IPS DF 4.7 (cell line): ENCODE measurements around the gene TTC28.

Source experiments
- DNase-seq: peaks from one replicate; pipeline ENCODE4 v3.0.0-alpha.2; 2013; ENCODE audit warnings: low spot score; ENCODE audit errors: extremely low read depth

Gene TTC28

DNA sequence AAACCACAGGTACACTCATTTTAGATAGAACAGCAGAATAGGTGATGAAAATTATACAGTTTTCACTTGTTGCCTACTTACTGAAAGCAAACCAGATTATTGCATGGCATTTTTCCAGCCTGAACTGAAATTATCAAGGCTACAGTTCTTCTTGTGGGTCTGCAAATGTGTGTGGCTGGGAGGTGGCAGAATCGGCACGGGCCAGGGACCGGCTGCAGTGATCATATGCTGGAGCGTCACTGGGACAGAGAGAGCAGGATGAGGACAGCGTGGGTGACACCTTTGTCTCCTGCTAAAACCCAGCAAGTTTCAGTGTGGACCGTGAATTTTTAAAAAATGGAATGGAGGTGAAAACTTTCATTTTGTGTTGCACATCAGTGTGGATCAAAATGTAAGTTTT, 701.3 kb downstream of the TTC28 start:
- no peak for DNase-seq

DNA sequence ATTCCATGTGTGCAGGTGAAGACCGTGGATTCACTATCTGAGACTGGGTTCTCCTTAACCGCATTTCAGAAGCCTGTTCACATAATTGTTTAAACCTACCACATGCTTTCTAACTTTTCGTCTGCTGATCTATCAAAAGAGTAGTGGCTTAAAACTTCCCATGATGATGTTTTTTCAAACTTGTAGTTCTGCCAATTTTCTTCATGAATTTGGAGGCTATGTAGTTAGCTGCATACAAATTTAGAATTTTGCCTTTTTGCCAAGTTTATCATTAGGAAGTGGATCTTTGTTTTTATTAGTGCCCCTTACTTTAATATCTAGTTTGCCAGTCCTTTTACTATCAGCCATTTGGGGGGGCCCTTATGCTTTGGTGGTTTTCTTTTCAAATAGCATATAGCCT, 703.1 kb downstream of the TTC28 start:
- no peak for DNase-seq

DNA sequence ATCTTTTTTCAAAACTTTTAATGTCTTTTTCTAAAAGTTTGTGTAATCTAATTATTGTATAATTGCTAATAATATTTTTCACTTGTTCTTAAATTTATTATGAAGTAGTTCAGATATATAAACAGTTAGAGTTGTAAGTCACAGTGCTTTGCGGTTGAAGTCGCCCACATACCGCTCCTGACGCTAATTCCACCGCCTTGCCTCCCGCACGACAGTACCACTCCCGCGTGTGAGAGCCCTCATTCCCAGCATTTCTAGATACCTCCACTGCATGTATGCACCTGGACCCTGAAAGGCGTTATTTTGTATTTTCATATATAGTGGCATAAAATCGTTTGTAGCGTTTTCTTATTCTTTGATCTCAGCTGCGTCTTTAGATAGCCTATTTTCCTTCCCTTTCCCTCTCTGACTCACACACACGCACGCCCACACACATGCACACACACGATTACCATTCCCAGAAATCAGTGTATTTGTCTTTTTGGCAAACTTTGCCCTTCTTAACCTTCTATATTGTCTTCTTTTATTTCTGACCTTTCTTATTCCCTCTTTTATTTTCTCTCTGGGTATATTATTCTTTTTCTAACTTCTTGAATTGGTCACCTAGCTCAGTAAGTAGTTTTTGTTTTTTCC, 704.1 kb downstream of the TTC28 start:
- DNase-seq: no peak

DNA sequence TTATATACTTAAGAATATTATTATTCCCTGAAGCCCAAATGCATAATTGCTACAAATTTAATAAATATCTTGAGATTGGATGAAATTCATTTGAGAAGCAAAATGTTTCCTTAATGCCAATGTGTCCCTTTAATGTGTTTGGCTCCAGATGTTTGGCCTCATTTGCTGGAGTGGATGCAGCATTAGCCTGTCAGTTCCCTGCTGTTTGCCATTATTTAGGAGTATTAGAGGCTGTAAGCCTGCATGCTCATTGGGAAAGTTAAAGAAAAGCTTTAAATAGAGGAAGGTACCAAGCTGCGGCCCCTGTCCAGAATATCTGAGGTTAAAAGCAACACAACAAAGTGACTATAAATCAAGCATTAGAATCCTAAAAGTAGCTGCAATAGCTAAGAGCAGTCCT, 705.8 kb downstream of the TTC28 start:
- DNase-seq: no peak

DNA sequence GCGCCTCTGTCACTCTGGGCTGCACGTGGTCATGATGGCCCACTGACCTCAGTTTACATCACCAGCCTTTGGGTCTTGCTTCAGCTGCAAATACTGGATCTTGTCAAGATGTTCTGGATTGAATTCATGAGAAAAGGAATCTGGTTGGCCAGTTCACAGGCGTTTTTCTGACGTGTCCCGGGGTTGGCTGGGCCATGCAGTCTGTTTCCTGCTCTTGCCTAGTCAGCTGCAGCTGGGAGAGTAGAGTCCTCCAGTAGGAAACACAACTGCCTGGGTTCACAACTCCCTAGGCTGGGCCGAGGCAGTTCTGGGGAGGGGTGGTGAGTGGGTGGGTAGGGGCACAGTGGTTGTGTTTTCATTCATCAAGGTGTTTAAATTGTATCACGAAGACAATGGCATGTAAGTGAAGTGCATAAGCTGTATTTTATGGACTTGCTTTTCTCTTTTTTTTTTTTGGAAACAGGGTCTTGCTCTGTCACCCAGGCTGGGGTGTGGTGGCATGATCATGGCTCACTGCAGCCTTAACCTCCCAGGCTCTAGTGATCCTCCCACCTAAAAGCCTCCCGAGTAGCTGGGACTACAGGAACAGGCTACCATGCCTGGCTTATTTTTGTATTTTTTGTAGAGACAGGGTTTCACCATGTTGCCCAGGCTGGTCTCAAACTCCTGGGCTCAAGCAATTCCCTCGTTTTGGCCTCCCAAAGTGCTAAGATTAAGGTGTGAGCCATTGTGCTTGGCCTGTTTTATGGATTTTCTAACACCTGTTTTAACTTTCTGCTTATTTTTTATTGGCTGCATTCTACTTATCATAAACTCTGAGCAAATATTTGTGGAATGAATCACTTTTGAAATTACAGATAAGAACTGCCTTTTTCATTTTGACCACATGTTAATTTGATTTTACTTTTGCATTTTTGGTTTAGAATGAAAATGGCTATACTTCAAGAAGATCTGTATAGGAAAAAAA, 706.6 kb downstream of the TTC28 start:
- no peak for DNase-seq

DNA sequence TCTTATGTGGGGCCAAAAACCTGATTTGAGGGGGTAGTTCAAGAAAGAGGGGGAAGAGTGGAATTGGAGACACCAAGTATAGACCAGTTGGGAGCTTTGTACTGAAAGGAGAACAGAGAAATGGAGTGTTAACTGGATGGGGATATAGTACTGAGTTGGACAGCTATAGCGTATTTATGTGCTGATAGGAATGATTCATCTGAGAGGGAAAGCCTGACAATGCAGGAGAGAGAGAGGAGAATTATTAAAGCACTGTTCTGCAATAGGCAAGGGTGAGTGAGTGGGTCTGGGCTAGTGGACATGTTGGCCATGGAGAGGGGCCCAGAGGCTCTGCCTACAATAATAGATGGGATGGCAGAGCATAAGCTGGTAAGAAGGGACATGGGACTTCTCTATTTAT, 707.7 kb downstream of the TTC28 start:
- DNase-seq: no peak

DNA sequence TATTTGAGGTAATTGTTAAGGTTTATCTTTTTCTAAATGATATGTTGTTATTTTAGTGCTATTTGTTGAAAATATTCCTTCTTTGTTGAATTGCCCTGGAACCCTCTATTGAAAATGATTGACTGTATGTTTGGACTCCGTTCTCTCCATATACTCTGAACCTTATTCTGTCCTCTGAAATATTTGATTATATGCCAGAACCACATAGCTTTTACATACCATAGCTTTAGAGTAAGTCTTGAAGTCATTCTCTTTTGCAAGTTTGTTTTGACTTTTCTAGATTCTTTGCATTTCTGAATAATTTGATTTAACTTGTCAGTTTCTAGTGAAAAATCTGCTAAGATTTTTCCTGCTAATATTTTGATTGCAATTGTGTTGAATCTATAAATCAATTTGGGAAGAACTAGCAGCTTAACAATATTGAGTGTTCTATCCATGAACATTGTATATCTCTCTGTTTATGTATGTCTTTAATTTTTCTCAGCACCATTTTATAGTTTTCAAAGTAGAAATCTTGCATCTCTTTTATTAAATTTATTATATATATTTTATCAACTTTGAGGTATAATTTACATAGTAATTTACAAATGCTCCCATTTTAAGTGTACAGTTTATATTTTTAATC, 708.9 kb downstream of the TTC28 start:
- no peak for DNase-seq

DNA sequence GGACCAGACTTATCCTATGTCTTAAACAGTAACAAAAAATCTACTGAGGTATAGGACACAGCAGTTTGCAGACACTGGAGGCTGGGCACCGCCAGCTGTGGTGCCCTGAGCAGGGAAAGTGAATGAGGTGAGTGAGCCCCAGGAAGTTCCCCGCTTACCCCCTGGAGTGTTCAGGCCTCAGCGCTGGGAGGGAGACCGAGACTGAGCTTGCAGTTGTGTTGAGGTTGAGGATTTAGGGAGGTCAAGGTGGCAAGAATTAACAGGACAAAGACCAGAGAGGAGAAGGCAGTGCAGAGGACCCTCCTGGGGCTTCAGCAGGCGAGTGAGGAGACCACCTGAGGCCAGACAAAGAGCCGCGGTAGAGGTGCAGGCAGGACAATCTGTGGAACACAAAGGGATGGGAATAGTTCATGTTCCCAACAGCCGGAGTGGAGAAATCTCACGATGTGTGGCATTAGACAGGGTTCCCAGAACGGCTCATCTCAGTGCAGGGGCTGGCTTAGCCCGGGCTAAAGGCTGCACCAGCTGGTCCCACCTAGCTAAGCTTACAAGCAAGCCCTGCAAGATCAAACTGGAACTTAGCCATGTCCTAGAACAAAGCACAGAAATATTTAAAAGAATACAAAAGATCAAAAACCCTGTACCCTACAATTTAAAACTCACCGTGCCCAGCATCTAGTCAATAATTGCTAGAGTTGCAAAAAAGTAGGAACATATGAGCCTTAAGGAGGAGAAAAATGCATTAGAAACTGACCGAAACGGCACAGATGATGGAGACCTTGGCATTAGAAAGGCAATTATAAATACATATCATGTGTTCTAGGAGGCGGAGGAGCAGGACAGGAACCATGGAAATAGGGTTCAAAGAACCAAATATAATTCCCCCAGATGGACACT, 713.2 kb downstream of the TTC28 start:
- no peak for DNase-seq

DNA sequence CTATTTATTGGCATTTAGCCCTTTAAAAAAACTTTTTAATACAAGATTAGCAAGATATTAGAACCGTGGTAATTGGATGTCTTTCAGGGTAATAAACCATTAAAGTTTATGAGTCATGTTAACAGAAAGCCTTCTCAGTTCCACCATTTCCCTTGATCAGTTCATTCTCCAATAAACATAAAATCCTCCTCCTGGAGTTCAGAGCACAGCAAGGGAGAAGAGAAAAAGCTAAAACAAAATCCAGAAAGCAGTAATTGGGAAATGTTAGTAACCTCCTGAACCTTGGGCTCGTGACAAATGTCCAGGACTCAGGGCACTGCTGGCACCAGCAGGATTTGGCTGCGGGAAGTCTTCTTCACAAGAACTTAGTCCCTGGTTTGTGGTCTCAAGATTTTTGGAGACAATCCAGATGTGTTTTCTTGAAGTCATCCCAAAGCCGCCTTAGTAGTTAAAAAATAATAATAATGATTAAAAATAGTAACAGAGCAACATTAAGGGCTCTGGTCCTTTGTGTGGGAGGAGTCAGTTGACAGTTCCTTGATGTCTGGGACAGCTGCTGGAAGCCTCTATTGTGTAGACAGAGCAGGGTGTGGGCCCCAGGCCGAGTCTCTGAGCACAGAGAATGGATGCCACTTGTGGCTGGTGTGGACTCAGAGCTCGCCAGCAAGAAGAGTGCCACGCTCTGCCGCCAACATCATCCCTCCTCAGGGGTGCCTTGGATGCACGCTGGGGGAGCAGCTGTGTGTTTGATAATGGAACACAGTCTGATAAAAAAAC, 717.2 kb downstream of the TTC28 start:
- DNase-seq: no peak

DNA sequence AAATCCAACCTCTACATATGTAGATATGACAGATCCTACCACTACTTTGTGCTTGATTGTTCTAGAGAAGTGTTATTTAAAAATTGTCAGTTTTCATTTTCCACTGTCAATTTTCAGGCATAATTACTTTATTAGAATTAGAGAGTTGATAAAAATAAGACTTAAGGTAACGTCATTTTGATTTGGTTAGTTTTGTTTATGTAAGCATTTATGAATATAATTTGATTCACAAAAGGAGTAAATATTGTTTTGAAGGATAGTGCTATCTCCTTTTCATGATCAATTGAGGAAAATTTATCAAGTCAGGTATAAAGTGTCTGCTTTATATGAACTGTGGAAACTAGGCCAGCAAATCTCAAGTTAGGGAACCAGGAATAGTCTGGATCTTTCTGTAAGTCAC, 718.0 kb downstream of the TTC28 start:
- no peak for DNase-seq

DNA sequence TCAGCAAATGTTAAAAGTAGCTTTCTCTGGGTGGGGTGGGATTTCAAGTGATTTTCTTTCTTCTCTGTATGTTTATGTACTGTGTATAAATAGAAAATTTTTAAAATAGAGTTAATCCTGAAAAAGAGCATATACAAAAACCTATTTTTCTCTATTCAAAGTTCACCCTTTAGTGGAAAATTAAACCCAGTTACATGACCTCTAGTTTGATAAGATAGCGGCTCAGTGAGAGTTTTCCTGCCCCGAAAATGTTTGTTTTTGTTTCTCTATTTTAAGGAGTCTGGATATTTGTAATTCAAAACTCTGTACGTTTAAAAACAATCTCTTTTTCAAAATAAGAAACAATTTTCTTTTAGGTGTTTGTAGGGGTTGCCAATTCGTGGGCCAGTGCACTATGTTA, 718.5 kb downstream of the TTC28 start:
- no peak for DNase-seq

DNA sequence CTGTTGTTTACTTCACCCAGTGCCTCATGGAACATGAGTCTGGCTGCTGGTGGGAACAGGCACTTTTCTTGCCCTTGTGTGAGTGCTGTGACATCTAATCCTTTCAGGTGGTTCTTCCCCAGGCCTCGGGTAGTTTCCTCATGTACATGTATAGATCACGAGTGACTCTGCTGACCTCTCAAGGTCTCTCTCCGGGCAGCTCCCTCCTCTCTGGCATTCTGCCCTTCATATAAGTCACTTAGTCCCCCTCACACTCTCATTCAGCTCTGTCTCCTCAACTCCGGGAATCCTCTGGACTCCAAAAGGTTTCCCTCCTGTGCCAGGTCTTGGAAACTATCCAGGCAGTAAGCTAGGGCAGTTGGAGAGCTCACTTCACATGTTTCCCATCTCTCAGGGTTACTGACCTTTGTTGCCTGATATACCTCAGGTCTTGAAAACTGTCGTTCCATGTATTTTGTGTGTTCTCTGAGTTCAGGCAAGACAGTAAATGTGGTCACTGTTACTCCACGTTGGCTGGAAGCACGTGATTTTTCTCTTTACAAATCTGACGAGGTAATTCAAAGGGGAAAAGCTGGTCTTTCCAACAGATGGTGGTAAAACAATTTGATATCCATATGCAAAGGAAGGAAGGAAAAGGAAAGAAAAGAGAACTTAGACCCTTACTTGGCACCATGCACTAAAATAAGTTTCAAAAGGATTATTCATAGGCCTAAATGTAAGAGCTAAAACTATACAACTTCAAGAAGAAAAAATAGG, 720.1 kb downstream of the TTC28 start:
- DNase-seq: no peak

DNA sequence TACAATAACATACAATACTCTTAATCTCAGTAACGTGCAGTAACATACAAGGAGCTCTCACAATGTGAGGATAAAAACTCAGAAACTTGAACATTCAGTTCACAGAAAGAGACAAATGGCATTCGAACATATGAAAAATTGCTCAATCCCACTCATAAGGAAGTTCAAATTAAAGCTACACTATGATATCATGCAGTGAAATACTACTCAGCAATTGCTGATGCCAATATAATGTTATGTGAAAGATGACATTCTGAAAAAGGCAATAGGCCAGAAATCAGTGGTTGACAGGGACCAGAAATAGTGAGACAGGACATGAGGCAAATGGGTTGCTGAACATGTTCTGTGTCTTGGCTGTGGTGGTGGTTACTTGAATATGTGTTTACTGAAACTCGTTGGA, 726.9 kb downstream of the TTC28 start:
- DNase-seq: no peak

DNA sequence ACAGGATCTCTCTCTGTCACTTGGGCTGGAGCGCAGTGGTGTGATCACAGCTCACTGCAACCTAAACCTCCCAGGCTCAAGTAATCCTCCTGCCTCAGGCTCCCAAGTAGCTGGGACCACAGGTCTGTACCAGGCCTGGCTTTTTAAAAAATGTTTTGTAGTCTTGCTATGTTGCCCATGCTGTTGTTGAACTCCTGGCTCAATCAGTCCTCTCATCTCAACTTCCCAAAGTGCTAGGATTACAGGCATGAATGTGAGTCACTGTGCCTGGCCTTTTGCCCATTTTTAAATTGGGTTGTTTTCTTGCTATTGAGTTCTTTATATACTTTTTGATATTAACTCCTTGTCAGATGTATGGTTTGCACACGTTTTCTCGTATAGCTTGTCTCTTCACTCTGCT, 727.5 kb downstream of the TTC28 start:
- no peak for DNase-seq

DNA sequence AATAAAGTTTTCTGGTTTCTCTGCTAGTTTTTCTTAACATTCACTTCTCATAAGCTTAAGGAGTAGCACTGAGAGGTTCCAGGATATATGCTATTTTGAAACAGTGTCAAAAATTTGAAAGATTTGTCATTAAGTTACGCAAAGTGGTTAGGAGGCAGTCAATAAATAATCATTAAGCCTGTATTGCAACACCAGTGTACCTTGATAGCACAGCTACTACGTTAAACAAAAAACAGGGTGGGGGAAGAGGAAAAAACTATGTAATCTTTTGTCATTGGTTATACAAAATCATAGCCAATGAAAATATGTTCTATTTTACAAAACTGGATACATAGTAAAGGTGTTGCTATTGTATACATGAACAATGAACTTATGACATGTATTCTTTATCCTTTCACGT, 730.2 kb downstream of the TTC28 start:
- no peak for DNase-seq

DNA sequence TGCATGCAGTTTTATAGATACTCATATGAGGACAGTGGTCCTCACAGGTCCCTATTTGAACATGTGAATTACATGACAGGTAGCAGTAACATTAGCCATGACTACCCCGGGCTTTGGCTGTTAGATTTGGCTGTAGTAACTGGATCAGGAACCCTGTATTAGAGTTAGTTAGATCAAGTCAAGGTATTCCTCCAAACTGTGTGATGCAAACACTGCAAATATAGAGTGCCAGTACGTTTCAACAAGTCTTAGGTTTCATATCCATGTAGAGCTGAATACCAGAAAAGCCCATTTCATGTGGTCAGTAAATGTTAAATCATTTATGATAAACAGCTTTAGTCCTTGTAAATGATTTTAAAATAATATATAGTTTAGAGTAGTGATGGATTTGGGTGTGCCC, 731.1 kb downstream of the TTC28 start:
- no peak for DNase-seq

DNA sequence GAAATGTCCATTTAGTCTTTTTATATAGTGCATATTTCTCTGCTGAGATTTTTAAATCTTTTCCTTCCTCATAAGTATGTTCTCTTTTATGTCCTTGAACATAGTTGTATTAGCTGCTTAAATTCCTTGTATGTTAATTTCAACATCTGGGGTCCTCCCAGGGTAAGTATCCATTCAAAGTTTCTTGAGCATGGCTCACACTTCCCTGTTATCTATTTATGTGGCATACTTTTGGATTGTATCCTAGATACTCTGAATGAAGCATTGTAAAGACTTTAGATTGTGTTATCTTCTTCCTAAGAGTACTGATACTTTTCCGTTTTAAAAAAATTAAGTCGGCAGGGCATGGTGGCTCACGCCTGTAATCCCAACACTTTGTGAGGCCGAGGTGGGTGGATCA, 732.2 kb downstream of the TTC28 start:
- DNase-seq: no peak

DNA sequence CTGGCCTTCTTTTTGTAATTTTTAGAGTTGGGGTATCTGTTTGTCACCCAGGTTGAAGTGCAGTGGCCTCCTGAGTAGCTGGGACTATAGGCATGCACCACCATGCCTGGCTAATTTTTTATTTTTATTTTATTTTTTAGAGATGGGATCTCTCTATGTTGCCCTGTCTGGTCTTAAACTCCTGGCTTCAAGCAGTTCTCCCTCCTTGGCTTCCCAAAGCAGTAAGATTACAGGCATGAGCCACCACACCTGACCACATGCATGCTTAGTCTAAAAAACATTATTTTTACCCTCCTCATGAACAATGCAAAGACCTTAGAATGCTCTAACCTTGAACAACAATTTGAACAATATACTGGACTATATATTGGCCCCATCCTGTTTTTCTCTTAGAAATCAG, 738.5 kb downstream of the TTC28 start:
- DNase-seq: no peak

DNA sequence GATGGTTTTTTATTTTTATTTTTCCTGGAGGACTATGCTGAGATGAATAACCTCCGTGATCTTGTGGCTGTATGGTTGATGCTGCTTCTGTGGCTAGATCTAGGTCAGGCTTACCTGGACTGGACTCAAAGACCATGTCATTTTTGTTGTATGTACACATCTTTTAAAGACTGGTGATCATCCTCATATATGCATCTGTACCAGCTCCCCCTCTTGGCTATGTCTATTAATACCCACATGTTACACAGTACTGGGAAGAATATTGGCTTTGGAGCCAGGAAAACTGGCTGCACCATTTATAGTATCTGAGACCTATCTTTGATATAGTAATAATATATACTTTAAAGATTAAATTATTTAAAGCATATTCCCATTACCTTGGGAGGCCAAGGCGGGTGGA, 742.2 kb downstream of the TTC28 start:
- no peak for DNase-seq

DNA sequence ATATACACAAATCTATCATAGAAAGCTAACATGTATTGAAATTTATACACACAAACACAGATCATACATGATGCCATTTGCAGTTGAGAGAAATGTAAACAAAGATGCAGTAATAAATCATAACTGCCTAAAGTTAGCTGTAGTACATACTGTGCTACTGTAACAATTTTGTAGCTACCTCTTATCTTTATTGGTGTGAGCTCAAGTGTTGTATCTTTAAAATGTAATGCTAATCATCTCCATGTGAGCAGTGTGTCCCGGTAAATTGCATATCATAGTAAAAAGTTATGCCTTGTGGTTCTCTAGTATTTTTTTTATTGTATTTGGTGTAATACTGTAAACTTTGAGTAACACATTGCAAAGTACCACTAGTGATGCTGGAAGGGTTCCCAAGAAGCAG, 743.7 kb downstream of the TTC28 start:
- DNase-seq: no peak
